ENCODE results near the gene LCN15.

LCN15 gene

GRCh38 chr9:136802321-136802720 is 38.0 kb upstream of the LCN15 start:
- TF ChIP-seq CTCF (IDR thresholded peaks at IDR 0.05; ENCODE audit: insufficient read depth, low read length, poor library complexity, severe bottlenecking) (no peak), EZH2phosphoT487 (conservative IDR thresholded peaks at IDR 0.05; ENCODE audit: low read length) (no peak)
- Histone ChIP-seq H3F3A (ENCODE audit: insufficient read depth) (no peaks in the 10 kb centered on the region), H3K9me2 (replicated peaks; ENCODE audit: insufficient read depth, low read length) (no peaks in the 10 kb centered on the region), H3K4me3 (ENCODE audit: insufficient read depth, low read length, poor library complexity, severe bottlenecking) (no peak overlapping the region), H3K27me3 (ENCODE audit: low read length) (no peaks in the 10 kb centered on the region), H3K9me3 (ENCODE audit: insufficient read depth, low read length) (no peaks in the 10 kb centered on the region), H3K9ac (ENCODE audit: low read length) (no peak overlapping the region), H3K4me2 (ENCODE audit: low read depth, low read length, poor library complexity, severe bottlenecking) (no peak overlapping the region), H3K36me3 (ENCODE audit: low read length) (no peaks in the 10 kb centered on the region), H3K79me2 (ENCODE audit: insufficient read depth, low read length) (0 out of 2 replicates have a peak, but pooled peaks cover 4% of the 10 kb centered on the region), H3K27ac (ENCODE audit: low read depth, low read length) (no peak overlapping the region), H4K20me1 (ENCODE audit: low read depth, low read length) (no peaks in the 10 kb centered on the region), H2AFZ (ENCODE audit: low read depth, low read length, severe bottlenecking) (no peak overlapping the region)

GRCh38 chr9:136799854-136800657 is 35.7 kb upstream of the LCN15 start:
- Histone ChIP-seq H3K9me2 (replicated peaks; ENCODE audit: insufficient read depth, low read length) (no peaks in the 10 kb centered on the region), H3K4me3 (ENCODE audit: insufficient read depth, low read length, poor library complexity, severe bottlenecking) (peak overlapping the region; percentile 38), H3K27me3 (ENCODE audit: low read length) (no peaks in the 10 kb centered on the region), H4K20me1 (ENCODE audit: low read depth, low read length) (no peaks in the 10 kb centered on the region), H3K27ac (ENCODE audit: low read depth, low read length) (no peak overlapping the region), H3K9me3 (ENCODE audit: insufficient read depth, low read length) (no peaks in the 10 kb centered on the region), H3K36me3 (ENCODE audit: low read length) (no peaks in the 10 kb centered on the region), H3F3A (ENCODE audit: insufficient read depth) (no peaks in the 10 kb centered on the region), H2AFZ (ENCODE audit: low read depth, low read length, severe bottlenecking) (no peak overlapping the region), H3K9ac (ENCODE audit: low read length) (peak overlapping the region; percentile 11; the same call in 1 of the 2 replicates), H3K79me2 (ENCODE audit: insufficient read depth, low read length) (no peaks in the 10 kb centered on the region), H3K4me2 (ENCODE audit: low read depth, low read length, poor library complexity, severe bottlenecking) (peak overlapping the region; percentile 57)
- no peak for TF ChIP-seq CTCF (IDR thresholded peaks at IDR 0.05; ENCODE audit: insufficient read depth, low read length, poor library complexity, severe bottlenecking)

GRCh38 chr9:136799079-136799853 is 34.9 kb upstream of the LCN15 start:
- no peaks in the 10 kb centered on the region for H3K27me3 ChIP-seq (ENCODE audit: low read length)
- peak overlapping the region; percentile 57 for H3K4me2 ChIP-seq (ENCODE audit: low read depth, low read length, poor library complexity, severe bottlenecking)
- H4K20me1 ChIP-seq (ENCODE audit: low read depth, low read length) = no peaks in the 10 kb centered on the region
- no peaks in the 10 kb centered on the region for H3K79me2 ChIP-seq (ENCODE audit: insufficient read depth, low read length)
- no peak overlapping the region for H2AFZ ChIP-seq (ENCODE audit: low read depth, low read length, severe bottlenecking)
- no peak overlapping the region for H3K4me3 ChIP-seq (ENCODE audit: insufficient read depth, low read length, poor library complexity, severe bottlenecking)
- H3K9me3 ChIP-seq (ENCODE audit: insufficient read depth, low read length) = no peaks in the 10 kb centered on the region
- H3K9ac ChIP-seq (ENCODE audit: low read length) = no peak overlapping the region
- no peaks in the 10 kb centered on the region for H3K9me2 ChIP-seq (replicated peaks; ENCODE audit: insufficient read depth, low read length)
- no peaks in the 10 kb centered on the region for H3K36me3 ChIP-seq (ENCODE audit: low read length)
- TF ChIP-seq CTCF (IDR thresholded peaks at IDR 0.05; ENCODE audit: insufficient read depth, low read length, poor library complexity, severe bottlenecking) (no peak), EZH2phosphoT487 (conservative IDR thresholded peaks at IDR 0.05; ENCODE audit: low read length) (no peak)
- H3K27ac ChIP-seq (ENCODE audit: low read depth, low read length) = no peak overlapping the region
- H3F3A ChIP-seq (ENCODE audit: insufficient read depth) = no peaks in the 10 kb centered on the region
